Vagina (tissue), 2 donors: Measurements from ENCODE around the gene GIGYF1.
A peak's percentile ranks its signal among the peaks of the same experiment; 100 is the strongest.

Experiments used
- CTCF ChIP-seq, 3 experiments: fragments of 450-650 bp in 2 of 3; fragments of 200-600 bp in 1 of 3; sonication (generic) in 1 of 3; IDR thresholded peaks; one replicate each; pipeline ENCODE4 v1.5.1; 2017 to 2019; ENCODE audit warnings: antibody characterized with exemption in 3 of 3, mild to moderate bottlenecking in 2 of 3, moderate library complexity in 2 of 3
- POLR2A ChIP-seq, 2 donors: fragments of 450-650 bp; IDR thresholded peaks; one replicate each; pipeline ENCODE4 v1.6.1; 2017; ENCODE audit warnings: antibody characterized with exemption in 2 of 2, mild to moderate bottlenecking in 2 of 2, moderate library complexity in 2 of 2

- TF ChIP-seq CTCF (IDR thresholded peaks at IDR 0.05), result peak in 1 of 3 experiments; percentile 17
- no peak for TF ChIP-seq POLR2A (IDR thresholded peaks at IDR 0.05)
Observed at GRCh38 chr7:100632951-100633717, 60.9 kb downstream of the GIGYF1 start.
